SK-N-SH (cell line): ENCODE results near the gene CNNM1.

Source experiments
- CHD2 ChIP-seq: fragments of 150-350 bp; IDR thresholded peaks from 2 replicates; pipeline ENCODE4 v1.6.1; 2018; ENCODE audit warnings: low read length; ENCODE audit not compliant: partially characterized antibody
- CTCF ChIP-seq: fragments of 200-600 bp; sonication (generic); IDR thresholded peaks from 2 replicates; pipeline ENCODE4 v1.6.1; 2017; ENCODE audit warnings: antibody characterized with exemption, mild to moderate bottlenecking, moderate library complexity
- EP300 ChIP-seq, 2 experiments: IDR thresholded peaks; 2 replicates each; pipeline versions ENCODE4 v1.4.0 to v1.6.1; 2012; ENCODE audit warnings: borderline replicate concordance in 1 of 2, low read depth in 1 of 2, low read length in 1 of 2
- EZH2phosphoT487 ChIP-seq: fragments of 200-600 bp; sonication (generic); IDR thresholded peaks from 2 replicates; pipeline ENCODE4 v1.6.1; 2017; ENCODE audit warnings: low read depth, mixed run types, mild to moderate bottlenecking, antibody characterized with exemption, moderate library complexity, borderline replicate concordance
- GABPA ChIP-seq: IDR thresholded peaks from 2 replicates; pipeline ENCODE4 v1.4.0; 2012; ENCODE audit warnings: low read depth, mild to moderate bottlenecking
- POLR2AphosphoS5 ChIP-seq: IDR thresholded peaks from 2 replicates; pipeline ENCODE4 v1.6.1; 2012; ENCODE audit warnings: low read depth, low read length
- RAD21 ChIP-seq: IDR thresholded peaks from 2 replicates; pipeline ENCODE4 v1.6.1; 2012; ENCODE audit warnings: mild to moderate bottlenecking, low read length
- RCOR1 ChIP-seq: fragments of 150-350 bp; IDR thresholded peaks from 2 replicates; pipeline ENCODE4 v1.6.1; 2017; ENCODE audit warnings: antibody characterized with exemption, low read length
- YY1 ChIP-seq: IDR thresholded peaks from 2 replicates; pipeline ENCODE4 v1.4.0; 2012; ENCODE audit warnings: low read depth, mild to moderate bottlenecking

GRCh38 chr10:99329554-99330346, 594 bp downstream of the CNNM1 start:
- no peak for TF ChIP-seq RAD21
- TF ChIP-seq CTCF = no peak
- TF ChIP-seq YY1 = no peak
- TF ChIP-seq POLR2AphosphoS5 = no peak
- no peak for TF ChIP-seq GABPA
- TF ChIP-seq CHD2 = no peak
- TF ChIP-seq RCOR1 = no peak
- TF ChIP-seq EP300 (IDR thresholded peaks at IDR 0.05; ENCODE audit: borderline replicate concordance in 1 of 2, low read depth in 1 of 2, low read length in 1 of 2) = no peak
- no peak for TF ChIP-seq EZH2phosphoT487
